NB4 (cell line): Measurements from ENCODE around the gene SGSH.
"Not testable (repeated sequence)": the region's sequence is repeated elsewhere in the genome, so short reads cannot be mapped to it uniquely, and the experiment has no call there.

Source experiments
- MYC ChIP-seq: IDR thresholded peaks from 2 replicates; pipeline ENCODE4 v1.6.1; 2011; ENCODE audit warnings: low read depth, low read length
- TF ChIP-seq, protein P1 (sequence below): IDR thresholded peaks from one replicate; pipeline ENCODE4 v1.5.1; 2012; ENCODE audit warnings: low read depth, low read length

DNA sequence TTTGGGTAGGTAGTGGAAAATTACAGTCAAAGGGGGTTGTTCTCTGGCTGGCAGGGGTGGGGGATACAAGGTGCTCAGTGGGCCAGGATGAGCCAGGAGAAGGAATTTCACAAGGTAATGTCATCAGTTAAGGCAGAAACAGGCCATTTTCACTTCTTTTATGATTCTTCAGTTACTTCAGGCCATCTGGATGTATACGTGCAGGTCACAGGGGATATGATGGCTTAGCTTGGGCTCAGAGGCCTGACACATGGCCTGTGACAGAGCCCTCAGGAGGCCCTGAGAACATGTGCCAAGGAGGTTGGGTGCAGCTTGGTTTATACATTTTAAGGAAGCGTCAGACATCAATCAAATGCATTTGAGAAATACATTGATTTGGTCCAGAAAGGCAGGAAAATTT is 38.2 kb upstream of the SGSH start:
- not testable (repeated sequence) for TF ChIP-seq MYC
- TF ChIP-seq, protein P1, sequence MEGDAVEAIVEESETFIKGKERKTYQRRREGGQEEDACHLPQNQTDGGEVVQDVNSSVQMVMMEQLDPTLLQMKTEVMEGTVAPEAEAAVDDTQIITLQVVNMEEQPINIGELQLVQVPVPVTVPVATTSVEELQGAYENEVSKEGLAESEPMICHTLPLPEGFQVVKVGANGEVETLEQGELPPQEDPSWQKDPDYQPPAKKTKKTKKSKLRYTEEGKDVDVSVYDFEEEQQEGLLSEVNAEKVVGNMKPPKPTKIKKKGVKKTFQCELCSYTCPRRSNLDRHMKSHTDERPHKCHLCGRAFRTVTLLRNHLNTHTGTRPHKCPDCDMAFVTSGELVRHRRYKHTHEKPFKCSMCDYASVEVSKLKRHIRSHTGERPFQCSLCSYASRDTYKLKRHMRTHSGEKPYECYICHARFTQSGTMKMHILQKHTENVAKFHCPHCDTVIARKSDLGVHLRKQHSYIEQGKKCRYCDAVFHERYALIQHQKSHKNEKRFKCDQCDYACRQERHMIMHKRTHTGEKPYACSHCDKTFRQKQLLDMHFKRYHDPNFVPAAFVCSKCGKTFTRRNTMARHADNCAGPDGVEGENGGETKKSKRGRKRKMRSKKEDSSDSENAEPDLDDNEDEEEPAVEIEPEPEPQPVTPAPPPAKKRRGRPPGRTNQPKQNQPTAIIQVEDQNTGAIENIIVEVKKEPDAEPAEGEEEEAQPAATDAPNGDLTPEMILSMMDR: not testable (repeated sequence)
